Measurements from ENCODE around the gene BTNL8. TPM values are rescaled to one million over a fixed set of nuclear protein-coding genes. Genes with fewer than 3 reads are reported as not detected.

The BTNL8 gene
- total RNA-seq, 2 donors from 2014 or later = not detected

DNA sequence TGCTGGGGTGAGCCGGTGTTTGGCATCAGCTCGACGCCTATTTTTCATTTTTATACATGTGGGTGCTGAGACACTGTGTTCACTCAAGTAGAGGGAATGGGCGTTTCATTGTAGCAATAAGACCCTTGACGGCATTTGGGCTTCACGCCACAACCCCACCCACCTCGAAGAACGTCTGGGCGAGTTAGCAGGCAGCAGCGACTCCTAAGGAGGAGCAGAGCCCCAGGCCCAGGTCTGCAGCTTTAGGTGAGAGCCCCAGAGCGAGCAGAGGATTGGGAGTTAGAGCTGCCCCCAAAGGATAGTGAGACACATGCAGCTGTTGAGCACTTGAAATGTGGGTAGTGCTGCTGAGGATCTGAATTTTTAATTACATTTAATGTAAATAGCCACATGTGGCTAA, 36.3 kb upstream of the BTNL8 start:
- peaks cover 4% of the 10 kb centered on the region for H3K36me3 ChIP-seq (ENCODE audit: control insufficient read depth, insufficient read depth, low read length)
- TF ChIP-seq, protein P1, sequence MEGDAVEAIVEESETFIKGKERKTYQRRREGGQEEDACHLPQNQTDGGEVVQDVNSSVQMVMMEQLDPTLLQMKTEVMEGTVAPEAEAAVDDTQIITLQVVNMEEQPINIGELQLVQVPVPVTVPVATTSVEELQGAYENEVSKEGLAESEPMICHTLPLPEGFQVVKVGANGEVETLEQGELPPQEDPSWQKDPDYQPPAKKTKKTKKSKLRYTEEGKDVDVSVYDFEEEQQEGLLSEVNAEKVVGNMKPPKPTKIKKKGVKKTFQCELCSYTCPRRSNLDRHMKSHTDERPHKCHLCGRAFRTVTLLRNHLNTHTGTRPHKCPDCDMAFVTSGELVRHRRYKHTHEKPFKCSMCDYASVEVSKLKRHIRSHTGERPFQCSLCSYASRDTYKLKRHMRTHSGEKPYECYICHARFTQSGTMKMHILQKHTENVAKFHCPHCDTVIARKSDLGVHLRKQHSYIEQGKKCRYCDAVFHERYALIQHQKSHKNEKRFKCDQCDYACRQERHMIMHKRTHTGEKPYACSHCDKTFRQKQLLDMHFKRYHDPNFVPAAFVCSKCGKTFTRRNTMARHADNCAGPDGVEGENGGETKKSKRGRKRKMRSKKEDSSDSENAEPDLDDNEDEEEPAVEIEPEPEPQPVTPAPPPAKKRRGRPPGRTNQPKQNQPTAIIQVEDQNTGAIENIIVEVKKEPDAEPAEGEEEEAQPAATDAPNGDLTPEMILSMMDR (conservative IDR thresholded peaks at IDR 0.05) = peak; percentile 45
- Mint-ChIP-seq H3K9me3 (peaks cover 12% of the 10 kb centered on the region), H3K36me3 (ENCODE audit: low read depth) (peaks cover 21% of the 10 kb centered on the region), H3K4me1 (peaks cover 5% of the 10 kb centered on the region), H3K27ac (no peak overlapping the region), H3K4me3 (peak overlapping the region; percentile 31), H3K27me3 (ENCODE audit: insufficient read depth) (peaks cover 19% of the 10 kb centered on the region)
- H3K4me1 ChIP-seq (ENCODE audit: control insufficient read depth, insufficient read depth, low read length) = no peaks in the 10 kb centered on the region
- H3K9me3 ChIP-seq (ENCODE audit: control insufficient read depth, low read length) = no peaks in the 10 kb centered on the region
- H3K27ac ChIP-seq (ENCODE audit: low read depth, low read length) = no peak overlapping the region
- 68 to 69% methylated on average over 6 to 11 of the region's 11 CpGs for WGBS, 2 experiments (ENCODE audit: insufficient coverage in 1 of 2, insufficient read length in 1 of 2)
- H3K27me3 ChIP-seq (ENCODE audit: control insufficient read depth, insufficient read depth, low read length, poor library complexity, severe bottlenecking) = peaks cover 15% of the 10 kb centered on the region
- no peak overlapping the region for H3K4me3 ChIP-seq (ENCODE audit: low read length)
- peak; percentile 80 for DNase-seq
- no peak overlapping the region for H3K9ac ChIP-seq (ENCODE audit: extremely low read depth, low read length, poor library complexity, severe bottlenecking)

DNA sequence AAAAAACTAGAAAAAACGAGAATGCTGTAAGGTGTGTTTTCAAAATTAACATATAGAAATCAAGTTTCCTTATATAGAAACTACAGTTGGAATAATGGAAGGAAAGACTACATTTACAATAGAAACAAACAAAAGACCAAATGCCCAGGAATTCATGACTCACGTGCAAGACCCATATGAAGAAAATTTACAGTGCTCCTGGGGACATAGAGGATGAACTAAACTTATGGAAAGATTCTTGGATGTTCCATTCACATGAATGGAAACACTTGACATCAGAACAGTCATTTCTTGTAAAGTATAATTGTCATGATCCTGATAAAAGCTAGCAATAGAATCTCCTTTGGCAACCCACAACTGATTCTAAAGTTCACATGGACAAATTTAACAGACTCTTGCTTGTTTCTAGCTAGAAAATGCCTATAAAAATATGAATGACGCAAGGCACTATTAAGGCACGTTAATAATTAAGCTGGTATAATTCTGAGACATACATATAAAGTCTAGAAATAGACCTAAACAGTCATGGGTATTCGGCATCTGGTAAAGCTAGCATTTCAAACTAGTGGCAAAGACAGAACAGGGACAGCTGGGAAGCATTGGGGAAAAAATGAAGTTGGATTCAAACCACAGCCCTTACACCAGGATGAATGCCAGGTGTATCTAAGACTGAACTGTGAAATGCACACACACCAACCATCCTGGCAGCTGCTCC, 32.8 kb upstream of the BTNL8 start:
- Mint-ChIP-seq H3K4me3 (no peak overlapping the region), H3K4me1 (peaks cover 2% of the 10 kb centered on the region), H3K27ac (no peak overlapping the region), H3K9me3 (no peaks in the 10 kb centered on the region), H3K36me3 (ENCODE audit: low read depth) (no peaks in the 10 kb centered on the region), H3K27me3 (ENCODE audit: insufficient read depth) (peaks cover 19% of the 10 kb centered on the region)
- Histone ChIP-seq H3K4me1 (ENCODE audit: control insufficient read depth, insufficient read depth, low read length) (no peaks in the 10 kb centered on the region), H3K36me3 (ENCODE audit: control insufficient read depth, insufficient read depth, low read length) (no peaks in the 10 kb centered on the region), H3K9ac (ENCODE audit: extremely low read depth, low read length, poor library complexity, severe bottlenecking) (no peak overlapping the region), H3K4me3 (ENCODE audit: low read length) (no peak overlapping the region), H3K27me3 (ENCODE audit: control insufficient read depth, insufficient read depth, low read length, poor library complexity, severe bottlenecking) (peaks cover 15% of the 10 kb centered on the region), H3K27ac (ENCODE audit: low read depth, low read length) (no peak overlapping the region), H3K9me3 (ENCODE audit: control insufficient read depth, low read length) (no peaks in the 10 kb centered on the region)
- TF ChIP-seq, protein P1 (conservative IDR thresholded peaks at IDR 0.05) = no peak
- DNase-seq = no peak
- whole genome bisulfite sequencing, 2 experiments (ENCODE audit: insufficient coverage in 1 of 2, insufficient read length in 1 of 2) = 77% methylated on average over 4 of the region's 5 CpGs; no CpG with 5 or more reads in 1 of the 2 experiments

DNA sequence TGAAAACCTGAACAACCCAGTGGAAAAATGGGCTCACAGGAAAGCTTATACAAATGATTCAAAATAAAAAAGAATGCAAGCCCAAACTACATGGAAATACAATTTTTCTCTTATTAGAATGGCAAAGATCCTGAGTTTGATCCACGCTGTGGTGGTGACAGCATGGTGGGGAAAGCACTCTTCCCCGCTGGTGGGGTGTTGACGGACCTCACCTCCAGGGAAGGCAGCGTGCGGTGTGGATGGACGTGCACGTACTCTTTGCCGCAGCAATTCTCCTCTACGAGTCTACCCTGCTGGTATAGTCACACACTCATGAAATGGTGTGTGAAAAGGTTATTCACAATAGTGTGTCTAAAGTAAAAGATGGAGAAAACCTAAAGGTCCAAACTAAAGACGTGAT, 32.0 kb upstream of the BTNL8 start:
- WGBS, 2 experiments (ENCODE audit: insufficient coverage in 1 of 2, insufficient read length in 1 of 2) = 88 to 96% methylated on average over 4 to 10 of the region's 10 CpGs
- Mint-ChIP-seq H3K9me3 (no peaks in the 10 kb centered on the region), H3K4me3 (no peak overlapping the region), H3K27me3 (ENCODE audit: insufficient read depth) (peaks cover 19% of the 10 kb centered on the region), H3K4me1 (peaks cover 2% of the 10 kb centered on the region), H3K36me3 (ENCODE audit: low read depth) (no peaks in the 10 kb centered on the region), H3K27ac (no peak overlapping the region)
- DNase-seq = no peak
- H3K27ac ChIP-seq (ENCODE audit: low read depth, low read length) = no peak overlapping the region
- no peak overlapping the region for H3K9ac ChIP-seq (ENCODE audit: extremely low read depth, low read length, poor library complexity, severe bottlenecking)
- H3K4me1 ChIP-seq (ENCODE audit: control insufficient read depth, insufficient read depth, low read length) = no peaks in the 10 kb centered on the region
- H3K27me3 ChIP-seq (ENCODE audit: control insufficient read depth, insufficient read depth, low read length, poor library complexity, severe bottlenecking) = peaks cover 15% of the 10 kb centered on the region
- no peaks in the 10 kb centered on the region for H3K36me3 ChIP-seq (ENCODE audit: control insufficient read depth, insufficient read depth, low read length)
- H3K9me3 ChIP-seq (ENCODE audit: control insufficient read depth, low read length) = no peaks in the 10 kb centered on the region
- no peak overlapping the region for H3K4me3 ChIP-seq (ENCODE audit: low read length)
- TF ChIP-seq, protein P1 (conservative IDR thresholded peaks at IDR 0.05) = no peak
